Measurements from ENCODE around the gene BRI3. TPM values are rescaled to one million over a fixed set of nuclear protein-coding genes. Genes with fewer than 3 reads are reported as not detected.

Gene BRI3
- total RNA-seq, 2 experiments from 2014 or later, result 44.9 to 47.6 TPM

DNA sequence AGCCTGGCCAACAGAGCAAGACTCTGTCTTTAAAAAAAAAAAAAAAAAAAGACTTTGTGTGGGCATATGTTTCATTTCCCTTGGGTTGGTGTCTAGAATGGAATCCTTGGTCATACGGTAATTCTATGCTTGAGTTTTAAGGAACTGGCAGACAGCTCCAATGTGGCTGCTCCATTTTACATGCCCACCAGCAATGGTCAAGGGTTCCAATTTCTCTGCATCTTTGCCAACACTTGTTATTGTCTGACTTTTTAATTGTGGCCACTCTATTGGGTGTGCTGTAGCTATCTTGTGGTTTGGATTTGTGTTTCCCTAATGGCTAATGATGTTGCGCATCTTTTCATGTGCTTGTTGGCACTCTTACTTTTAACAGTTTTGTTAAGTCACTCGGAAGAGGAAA is 57.6 kb downstream of the BRI3 start:
- peaks cover 2% of the 10 kb centered on the region for H3K9me3 Mint-ChIP-seq
- H3K27ac Mint-ChIP-seq, result no peak overlapping the region
- TF ChIP-seq, protein P1, sequence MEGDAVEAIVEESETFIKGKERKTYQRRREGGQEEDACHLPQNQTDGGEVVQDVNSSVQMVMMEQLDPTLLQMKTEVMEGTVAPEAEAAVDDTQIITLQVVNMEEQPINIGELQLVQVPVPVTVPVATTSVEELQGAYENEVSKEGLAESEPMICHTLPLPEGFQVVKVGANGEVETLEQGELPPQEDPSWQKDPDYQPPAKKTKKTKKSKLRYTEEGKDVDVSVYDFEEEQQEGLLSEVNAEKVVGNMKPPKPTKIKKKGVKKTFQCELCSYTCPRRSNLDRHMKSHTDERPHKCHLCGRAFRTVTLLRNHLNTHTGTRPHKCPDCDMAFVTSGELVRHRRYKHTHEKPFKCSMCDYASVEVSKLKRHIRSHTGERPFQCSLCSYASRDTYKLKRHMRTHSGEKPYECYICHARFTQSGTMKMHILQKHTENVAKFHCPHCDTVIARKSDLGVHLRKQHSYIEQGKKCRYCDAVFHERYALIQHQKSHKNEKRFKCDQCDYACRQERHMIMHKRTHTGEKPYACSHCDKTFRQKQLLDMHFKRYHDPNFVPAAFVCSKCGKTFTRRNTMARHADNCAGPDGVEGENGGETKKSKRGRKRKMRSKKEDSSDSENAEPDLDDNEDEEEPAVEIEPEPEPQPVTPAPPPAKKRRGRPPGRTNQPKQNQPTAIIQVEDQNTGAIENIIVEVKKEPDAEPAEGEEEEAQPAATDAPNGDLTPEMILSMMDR (IDR thresholded peaks at IDR 0.05), result no peak
- intact Hi-C loops (cut with micrococcal nuclease), result no loop called here
- no peaks in the 10 kb centered on the region for H3K36me3 Mint-ChIP-seq (ENCODE audit: low read depth)
- H3K4me1 Mint-ChIP-seq (ENCODE audit: low read depth), result no peaks in the 10 kb centered on the region
- ChIA-PET CTCF (no interaction called here), POLR2A (no interaction called here)
- H3K27me3 Mint-ChIP-seq, result no peaks in the 10 kb centered on the region
- no peak overlapping the region for H3K4me3 Mint-ChIP-seq
- ATAC-seq, result no peak
- no peak for DNase-seq

DNA sequence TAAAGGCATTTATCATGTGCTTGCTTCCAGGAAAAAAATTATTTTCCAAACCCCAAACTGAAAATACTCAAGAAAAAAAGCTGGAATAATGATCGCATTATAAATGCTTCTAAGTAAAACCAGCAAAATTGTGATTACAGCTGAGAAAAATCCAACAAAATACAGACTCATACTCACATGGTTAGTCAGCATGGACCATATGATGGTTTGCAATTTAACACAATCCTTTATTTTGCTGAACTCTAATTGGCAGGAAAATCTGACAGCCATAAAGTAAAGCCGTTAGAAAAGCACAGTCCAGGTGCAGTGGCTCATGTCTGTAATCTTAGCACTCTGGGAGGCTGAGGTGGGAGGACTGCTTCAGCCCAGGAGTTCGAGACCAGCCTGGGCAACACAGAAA is 59.6 kb downstream of the BRI3 start:
- intact Hi-C loops (cut with micrococcal nuclease), result no loop called here
- no peaks in the 10 kb centered on the region for H3K36me3 Mint-ChIP-seq (ENCODE audit: low read depth)

More for the DNA sequence above, 59.6 kb downstream of the BRI3 start:
- POLR2A ChIA-PET, result no interaction called here
- H3K27me3 Mint-ChIP-seq, result no peaks in the 10 kb centered on the region
- no peak overlapping the region for H3K27ac Mint-ChIP-seq
- H3K9me3 Mint-ChIP-seq, result peaks cover 2% of the 10 kb centered on the region
- no peaks in the 10 kb centered on the region for H3K4me1 Mint-ChIP-seq (ENCODE audit: low read depth)
- ATAC-seq (no peak), DNase-seq (no peak)
- H3K4me3 Mint-ChIP-seq, result no peak overlapping the region
- TF ChIP-seq, protein P1 (IDR thresholded peaks at IDR 0.05), result no peak
- CTCF ChIA-PET, result no interaction called here

Other genes starting within 250 kb of the BRI3 start
- gene LMTK2, start 174.8 kb upstream of the BRI3 start, total RNA-seq, result 10 to 100 TPM in 1 of 2 experiments, 1 to 10 TPM in 1; 9.4 to 11.5 TPM
- under 1 TPM in 1 of 2 experiments, not detected in 1; 0.94 TPM for gene BHLHA15, start 70.2 kb upstream of the BRI3 start, total RNA-seq
- gene TECPR1, start 29.5 kb upstream of the BRI3 start, total RNA-seq, result 10 to 100 TPM; 25.6 to 25.7 TPM
- 1 to 10 TPM; 1.7 to 2.3 TPM for gene BAIAP2L1, start 119.4 kb downstream of the BRI3 start, total RNA-seq

All from activated CD8-positive, alpha-beta T cell treated with anti-CD3 and anti-CD28 coated beads for 36 hours (primary cell).